HG02840 (cell line): Measurements from ENCODE around the gene CACNA1G.

ENCODE experiments used
- ATAC-seq: cut with Tn5 transposase; IDR thresholded peaks from one replicate; pipeline ENCODE4 v1.9.1; 2021; ENCODE audit warnings: mild to moderate bottlenecking, moderate library complexity, moderate number of reproducible peaks; ENCODE audit not compliant: unreplicated experiment, low FRiP score

CACNA1G gene

GRCh38 chr17:50533185-50533584 is 27.3 kb upstream of the CACNA1G start:
- no peak for ATAC-seq

DNA sequence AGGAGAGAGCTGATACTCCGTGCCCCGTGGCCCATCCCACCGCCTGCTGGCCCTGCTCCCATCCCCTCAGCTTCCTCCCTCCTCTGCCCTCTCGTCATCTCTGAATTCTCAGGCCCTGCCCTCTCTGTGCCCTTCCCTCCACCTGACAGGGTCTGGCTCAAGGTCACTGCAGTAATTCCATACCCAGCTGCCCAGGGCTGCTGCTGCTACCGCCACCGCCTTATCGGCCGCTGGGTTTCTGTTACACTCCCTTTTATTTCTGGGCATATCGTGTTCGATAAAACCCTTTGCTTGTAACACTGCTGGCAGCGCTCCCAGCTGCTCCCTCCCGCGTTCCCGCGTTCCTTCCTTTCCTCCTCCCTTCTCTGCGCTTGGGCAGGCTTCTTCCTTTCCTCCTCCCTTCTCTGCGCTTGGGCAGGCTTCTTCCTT is 26.8 kb upstream of the CACNA1G start:
- no peak for ATAC-seq

DNA sequence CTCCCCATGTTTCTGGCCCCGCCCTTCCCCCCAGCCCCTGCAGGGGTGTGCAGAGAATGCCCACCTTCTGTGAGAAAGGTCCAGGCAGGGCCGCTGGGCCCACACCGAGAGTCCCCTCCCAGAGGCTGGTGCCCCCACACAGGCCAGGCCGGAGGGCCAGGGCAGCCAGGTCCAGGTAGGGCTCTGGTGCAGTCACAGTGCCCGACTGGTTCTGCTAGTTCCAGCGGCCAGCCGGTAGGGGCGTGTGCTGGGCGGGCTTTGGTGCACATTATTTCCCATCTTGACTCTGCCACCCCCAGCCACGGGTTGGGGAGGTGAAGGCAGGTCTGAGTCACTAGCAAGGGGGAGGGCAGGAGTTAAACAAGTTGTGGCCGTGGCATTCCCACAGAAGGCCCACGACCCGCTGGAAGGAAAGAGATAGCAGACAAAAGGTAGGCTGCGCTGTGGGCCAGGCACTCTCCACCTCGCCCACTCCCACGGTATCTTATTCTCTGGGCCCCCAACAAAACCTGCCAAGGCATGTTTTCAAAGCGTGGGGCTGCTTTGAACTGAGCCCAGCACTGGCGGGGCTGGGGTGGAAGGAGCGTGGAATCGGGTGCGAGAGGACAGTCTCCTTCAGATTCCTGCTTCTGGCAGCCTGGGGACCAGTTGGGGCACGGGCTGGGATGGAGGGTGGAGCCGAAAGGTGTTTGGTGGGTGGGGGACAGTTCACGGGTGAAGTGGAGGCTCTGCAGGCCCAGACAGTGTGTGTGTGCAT is 26.1 kb upstream of the CACNA1G start:
- no peak for ATAC-seq

DNA sequence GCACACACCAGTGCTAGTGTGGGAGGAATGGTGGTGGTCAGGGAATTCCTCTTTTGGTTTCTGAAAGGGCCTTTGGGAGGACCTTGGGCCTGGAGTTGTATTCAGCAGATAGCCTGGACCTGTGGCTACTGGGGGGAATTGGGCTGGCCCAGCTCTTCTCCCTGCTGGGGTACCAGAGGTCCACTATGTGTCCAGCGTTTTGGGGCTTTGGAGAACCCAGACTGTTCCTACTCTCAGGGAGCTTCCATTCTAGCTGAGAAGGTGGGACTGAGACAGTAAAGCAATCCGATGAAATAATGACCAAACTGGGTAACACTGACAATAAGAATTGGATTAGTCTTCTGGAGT is 25.6 kb upstream of the CACNA1G start:
- no peak for ATAC-seq

DNA sequence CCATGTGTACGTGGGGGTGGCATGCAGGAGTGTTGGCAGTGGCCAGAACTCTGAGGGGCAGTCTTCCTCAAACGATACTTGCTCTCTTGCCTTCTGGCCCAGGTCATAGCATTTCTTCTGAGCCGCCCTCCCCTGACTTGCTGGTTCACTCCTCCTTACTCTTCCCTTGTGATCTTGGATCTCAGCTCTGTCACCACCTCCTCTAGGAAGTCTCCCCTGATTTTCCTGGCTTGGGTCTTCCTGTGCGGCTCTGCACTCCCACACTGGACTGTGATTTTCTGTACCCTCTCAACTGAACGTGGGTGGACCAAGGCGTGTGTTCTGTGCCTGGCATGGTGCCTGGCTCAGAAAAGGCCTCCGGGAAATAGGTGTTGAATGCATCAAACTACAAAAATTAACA is 25.1 kb upstream of the CACNA1G start:
- ATAC-seq: no peak

DNA sequence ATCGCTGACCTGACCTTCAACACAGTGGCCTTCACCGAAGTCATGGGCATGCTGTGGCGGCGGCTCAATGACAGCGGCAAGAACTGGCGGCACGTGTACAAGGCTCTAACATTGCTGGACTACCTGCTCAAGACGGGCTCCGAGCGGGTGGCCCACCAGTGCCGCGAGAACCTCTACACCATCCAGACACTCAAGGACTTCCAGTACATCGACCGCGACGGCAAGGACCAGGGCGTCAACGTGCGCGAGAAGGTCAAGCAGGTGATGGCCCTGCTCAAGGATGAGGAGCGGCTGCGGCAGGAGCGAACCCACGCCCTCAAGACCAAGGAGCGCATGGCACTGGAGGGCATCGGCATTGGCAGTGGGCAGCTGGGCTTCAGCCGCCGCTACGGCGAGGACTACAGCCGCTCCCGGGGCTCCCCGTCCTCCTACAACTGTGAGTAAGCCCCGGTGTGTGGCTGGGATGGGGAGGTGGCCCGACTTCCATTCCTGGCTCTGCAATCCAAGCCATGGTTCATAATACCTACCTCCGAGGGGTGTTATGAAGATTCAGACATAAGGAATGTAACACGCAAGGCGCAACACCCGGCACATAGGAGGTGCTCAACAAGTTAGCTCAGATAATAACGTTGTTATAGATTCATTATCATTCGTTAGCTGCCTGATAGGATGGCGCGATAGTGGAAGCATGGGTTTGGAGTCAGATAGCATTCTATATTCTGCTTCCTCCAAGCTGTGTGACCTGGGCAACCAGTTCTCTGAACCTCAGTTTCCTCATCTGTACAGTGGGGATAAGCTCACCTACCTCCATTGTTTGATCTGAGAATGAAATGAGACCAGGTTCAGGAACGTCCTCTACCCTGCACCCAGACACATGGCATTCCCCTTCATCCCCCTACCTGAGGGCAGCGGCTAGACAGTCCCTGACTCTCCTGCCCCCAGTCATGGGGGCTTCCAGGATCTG is 23.6 kb upstream of the CACNA1G start:
- ATAC-seq: no peak

DNA sequence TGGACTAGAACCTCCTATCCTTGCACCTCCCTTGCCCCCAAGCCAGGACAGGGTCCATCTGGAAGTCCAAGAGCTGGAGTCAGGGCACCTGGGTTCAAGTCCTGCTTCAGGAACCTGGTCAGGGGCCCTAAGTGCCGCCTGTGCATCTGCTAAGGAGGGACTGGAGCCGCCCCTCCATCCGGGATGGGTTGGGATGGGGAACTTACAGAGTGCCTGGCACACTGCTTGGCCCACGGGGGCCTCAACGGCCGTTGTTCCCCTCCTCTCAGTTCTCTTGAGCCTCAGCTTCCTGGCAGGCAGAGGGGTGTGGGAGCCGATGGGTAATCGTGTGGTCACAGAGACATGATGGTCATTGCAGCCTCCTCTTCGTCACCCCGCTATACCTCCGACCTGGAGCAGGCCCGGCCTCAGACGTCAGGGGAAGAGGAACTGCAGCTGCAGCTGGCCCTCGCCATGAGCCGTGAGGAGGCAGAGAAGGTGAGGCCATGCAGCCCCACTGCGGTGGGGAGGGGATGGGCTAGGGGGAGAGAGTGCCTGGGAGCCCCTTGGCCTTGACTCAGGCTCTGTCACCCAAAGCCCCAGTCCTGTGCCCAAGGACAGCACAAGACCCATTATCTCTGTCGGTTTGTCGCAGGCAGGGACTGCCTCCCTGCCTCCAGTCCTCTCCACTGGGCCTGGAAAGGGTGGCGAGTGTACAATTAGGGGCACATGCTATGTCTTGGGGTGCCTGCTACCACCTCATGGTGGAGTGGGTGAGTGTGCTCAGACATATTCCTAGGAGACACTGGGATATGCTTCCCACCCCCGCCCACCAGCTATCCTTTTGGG is 22.6 kb upstream of the CACNA1G start:
- ATAC-seq: no peak

DNA sequence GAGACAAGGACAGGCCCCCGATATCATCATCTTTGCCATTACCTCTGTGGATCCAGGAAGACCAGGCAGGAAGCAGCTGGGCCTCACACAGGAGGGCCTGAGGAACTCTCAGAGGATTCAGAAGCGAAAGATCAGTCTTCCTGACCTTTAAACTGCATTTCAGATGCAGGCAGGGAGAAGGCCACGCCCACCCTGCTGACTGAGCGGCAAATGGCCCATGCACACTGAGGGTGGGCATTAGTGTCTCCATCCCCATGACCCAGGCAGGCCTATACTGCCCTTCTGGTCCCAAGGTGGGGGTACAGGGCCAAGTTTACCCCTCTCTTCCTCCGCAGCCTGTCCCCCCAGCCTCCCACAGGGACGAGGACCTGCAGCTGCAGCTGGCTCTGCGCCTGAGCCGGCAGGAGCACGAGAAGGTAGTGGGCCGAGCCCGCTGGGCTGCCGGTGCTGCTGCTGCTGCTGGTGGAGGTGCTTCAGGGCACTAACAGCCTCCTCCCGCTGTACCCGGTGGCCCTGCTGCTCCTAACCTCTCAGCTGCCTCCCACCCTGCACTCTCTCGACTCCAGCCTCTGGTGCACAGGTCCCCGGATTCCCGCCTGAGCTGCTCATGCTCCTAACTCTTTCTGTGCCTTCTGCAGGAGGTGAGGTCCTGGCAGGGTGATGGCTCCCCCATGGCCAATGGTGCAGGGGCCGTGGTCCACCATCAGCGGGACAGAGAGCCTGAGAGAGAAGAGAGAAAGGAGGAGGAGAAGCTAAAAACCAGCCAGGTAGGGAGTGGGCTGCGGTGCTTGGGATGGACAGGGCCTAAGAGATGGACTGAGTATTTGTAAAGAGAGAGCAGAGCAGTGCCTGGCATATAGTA is 21.7 kb upstream of the CACNA1G start:
- ATAC-seq: no peak

- no peak for ATAC-seq
Observed at GRCh38 chr17:50539762-50540559, 20.6 kb upstream of the CACNA1G start.

DNA sequence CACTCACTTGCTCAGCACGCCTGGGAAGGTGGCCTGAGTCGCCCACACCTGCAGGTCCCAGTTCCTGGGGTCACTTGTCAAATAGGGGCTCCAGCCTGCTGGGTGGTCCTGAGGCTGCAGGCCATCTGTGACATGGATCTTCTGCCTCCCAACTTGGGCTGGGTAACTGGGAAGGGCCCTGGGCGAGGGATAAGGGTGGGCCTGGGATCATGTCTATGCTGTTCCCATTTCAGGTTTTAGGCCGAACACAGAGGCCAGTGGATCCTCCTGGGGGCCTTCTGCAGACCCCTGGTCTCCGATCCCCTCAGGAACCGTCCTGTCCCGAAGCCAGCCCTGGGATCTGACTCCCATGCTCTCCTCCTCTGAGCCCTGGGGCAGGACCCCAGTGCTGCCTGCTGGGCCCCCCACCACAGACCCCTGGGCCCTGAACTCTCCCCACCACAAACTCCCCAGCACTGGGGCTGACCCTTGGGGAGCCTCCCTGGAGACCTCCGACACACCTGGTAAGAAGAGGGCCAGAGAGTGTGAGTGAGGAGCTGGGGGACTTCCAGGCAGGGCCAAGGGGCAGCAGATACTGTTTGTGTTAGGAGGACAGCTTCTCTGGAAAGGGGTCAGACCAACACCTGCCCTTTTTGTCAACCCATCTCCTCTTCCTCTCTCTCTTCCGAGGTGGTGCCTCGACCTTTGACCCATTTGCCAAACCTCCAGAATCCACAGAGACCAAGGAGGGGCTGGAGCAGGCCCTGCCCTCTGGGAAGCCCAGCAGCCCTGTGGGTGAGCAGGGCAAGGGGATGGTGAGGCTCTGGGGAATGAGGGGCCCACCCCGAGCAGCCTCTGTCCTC is 19.7 kb upstream of the CACNA1G start:
- no peak for ATAC-seq

DNA sequence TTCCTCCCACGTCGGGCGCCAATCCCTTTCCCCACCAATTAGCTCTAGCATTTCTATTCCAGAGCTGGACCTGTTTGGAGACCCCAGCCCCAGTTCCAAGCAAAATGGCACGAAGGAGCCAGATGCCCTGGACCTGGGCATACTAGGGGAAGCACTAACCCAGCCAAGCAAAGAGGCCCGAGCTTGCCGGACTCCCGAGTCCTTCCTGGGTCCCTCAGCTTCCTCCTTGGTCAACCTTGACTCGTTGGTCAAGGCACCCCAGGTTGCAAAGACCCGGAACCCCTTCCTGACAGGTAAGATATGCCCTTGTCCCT is 19.2 kb upstream of the CACNA1G start:
- ATAC-seq: no peak

DNA sequence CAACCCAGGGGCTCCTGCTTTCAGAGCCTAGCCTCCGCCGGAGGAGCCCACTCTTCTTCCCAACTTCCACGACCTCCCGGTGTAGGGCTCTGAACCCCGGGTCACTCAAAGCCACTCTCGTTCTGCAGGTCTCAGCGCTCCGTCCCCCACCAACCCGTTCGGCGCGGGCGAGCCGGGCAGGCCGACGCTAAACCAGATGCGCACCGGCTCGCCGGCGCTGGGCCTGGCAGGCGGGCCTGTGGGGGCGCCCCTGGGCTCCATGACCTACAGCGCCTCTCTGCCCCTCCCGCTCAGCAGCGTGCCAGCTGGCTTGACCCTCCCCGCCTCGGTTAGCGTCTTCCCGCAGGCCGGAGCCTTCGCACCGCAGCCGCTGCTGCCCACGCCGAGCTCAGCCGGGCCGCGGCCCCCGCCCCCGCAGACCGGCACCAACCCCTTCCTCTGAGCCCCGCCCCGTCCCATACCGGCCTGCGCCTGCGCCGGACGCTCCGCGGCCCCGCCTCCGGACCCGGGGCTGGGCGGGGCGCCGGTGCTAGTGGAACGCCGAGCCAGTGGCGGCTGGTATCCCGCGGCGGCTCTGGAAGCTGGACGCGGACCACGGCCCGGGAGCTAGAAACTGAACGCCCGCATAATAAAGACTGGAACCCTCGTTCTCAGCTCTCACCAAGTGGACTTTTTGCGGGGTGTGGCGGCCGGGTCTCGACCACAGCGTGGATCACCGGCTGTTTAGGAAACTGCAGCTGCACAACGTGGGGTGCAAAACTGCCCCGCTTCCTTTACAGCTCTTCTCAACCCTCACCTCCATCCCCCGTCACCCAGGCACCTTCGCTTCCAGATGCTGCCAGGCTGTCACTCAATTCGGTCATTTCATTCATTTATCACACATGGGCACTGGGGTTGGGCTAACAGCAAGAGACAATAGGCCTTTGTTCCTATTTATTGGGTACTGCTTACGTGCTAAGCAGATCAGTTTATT is 18.5 kb upstream of the CACNA1G start:
- ATAC-seq: peak; percentile 67

GRCh38 chr17:50542795-50543774 is 17.4 kb upstream of the CACNA1G start:
- no peak for ATAC-seq

DNA sequence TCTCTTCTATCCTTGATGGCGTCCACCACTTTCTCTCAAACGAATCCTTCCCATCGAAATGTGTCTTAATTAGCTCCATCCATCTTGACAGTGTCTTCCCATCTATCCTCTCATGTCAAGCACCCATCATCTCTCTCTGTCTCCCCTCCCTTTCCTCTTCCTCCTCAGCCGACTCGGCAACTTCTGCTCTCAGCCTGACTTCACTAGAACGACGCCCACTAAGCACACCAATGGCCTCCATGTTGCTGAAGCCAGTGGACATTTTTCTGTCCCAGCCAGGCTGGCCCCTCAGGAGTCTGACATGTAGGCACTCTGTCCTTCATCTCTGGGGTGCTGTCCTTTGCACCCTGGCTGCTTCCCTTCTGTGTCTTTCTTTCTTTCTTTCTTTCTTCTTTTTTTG is 16.0 kb upstream of the CACNA1G start:
- no peak for ATAC-seq

GRCh38 chr17:50545311-50545710 is 15.2 kb upstream of the CACNA1G start:
- ATAC-seq: no peak

DNA sequence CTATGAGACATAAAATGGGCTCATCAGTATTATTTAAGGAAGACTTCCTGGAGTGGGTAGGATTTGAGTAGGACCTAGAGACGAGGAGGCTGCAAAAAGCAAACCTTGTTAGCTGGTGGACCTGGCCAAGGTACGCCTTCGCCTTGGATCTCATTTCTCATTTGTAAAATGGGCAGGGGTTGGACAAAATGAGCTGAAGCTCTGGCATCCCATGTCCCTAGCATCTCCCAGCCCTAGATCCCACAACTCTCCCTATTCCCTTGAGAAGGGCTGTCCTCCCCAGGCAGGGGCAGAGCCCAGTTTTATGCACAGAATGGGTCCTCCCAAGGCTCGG is 13.8 kb upstream of the CACNA1G start:
- ATAC-seq: no peak
